ENCODE results near the gene NAAA. TPM values are rescaled to one million over a fixed set of nuclear protein-coding genes. Genes with fewer than 3 reads are reported as not detected.
"Not testable (repeated sequence)": the region's sequence is repeated elsewhere in the genome, so short reads cannot be mapped to it uniquely, and the experiment has no call there.

NAAA gene
- total and polyA plus RNA-seq, 2 donors from 2014 or later: 32.9 to 58.1 TPM

- H3K4me3 ChIP-seq (ENCODE audit: low read length in 3 of 3): no peak overlapping the region
- DNase-seq: no peak
- no peak for FAIRE-seq
Observed at GRCh38 chr4:75963558-75963957, 22.7 kb upstream of the NAAA start.

GRCh38 chr4:75962072-75962471, 21.3 kb upstream of the NAAA start:
- DNase-seq; H3K4me3 ChIP-seq (ENCODE audit: low read length in 3 of 3); H3K9ac ChIP-seq (ENCODE audit: low read length in 3 of 3); intact Hi-C loops (cut with DNase I); H3K27me3 ChIP-seq (ENCODE audit: control insufficient read depth, insufficient read depth, low read length); H3K9me3 ChIP-seq (ENCODE audit: control insufficient read depth in 2 of 3, insufficient read depth in 1 of 3, low read length in 3 of 3); FAIRE-seq; H3K4me1 ChIP-seq (ENCODE audit: control insufficient read depth in 2 of 3, insufficient read depth in 2 of 3, low read depth in 1 of 3, low read length in 3 of 3); H3K27ac ChIP-seq (ENCODE audit: low read depth in 2 of 2, low read length in 2 of 2): not testable (repeated sequence)
- H3K36me3 ChIP-seq (ENCODE audit: control insufficient read depth in 2 of 3, insufficient read depth in 3 of 3, low read length in 3 of 3): peaks cover 29 to 62% (median 36%) of the 10 kb centered on the region in 3 donors

More at GRCh38 chr4:75963558-75963957, 22.7 kb upstream of the NAAA start:
- Histone ChIP-seq H3K36me3 (ENCODE audit: control insufficient read depth in 2 of 3, insufficient read depth in 3 of 3, low read length in 3 of 3) (peaks cover 30 to 55% (median 31%) of the 10 kb centered on the region in 3 donors), H3K9ac (ENCODE audit: low read length in 3 of 3) (no peak overlapping the region), H3K4me1 (ENCODE audit: control insufficient read depth in 2 of 3, insufficient read depth in 2 of 3, low read depth in 1 of 3, low read length in 3 of 3) (no peaks in the 10 kb centered on the region), H3K27ac (ENCODE audit: low read depth in 2 of 2, low read length in 2 of 2) (no peak overlapping the region), H3K27me3 (ENCODE audit: control insufficient read depth, insufficient read depth, low read length) (no peaks in the 10 kb centered on the region), H3K9me3 (ENCODE audit: control insufficient read depth in 2 of 3, insufficient read depth in 1 of 3, low read length in 3 of 3) (peaks cover 0 to 2% (median 0%) of the 10 kb centered on the region in 3 donors)
- no peak for TF ChIP-seq CTCF (IDR thresholded peaks at IDR 0.05; ENCODE audit: borderline replicate concordance, extremely low read depth, insufficient read depth)
- intact Hi-C loops (cut with DNase I): no loop called here

- H3K4me1 ChIP-seq (ENCODE audit: control insufficient read depth in 2 of 3, insufficient read depth in 2 of 3, low read depth in 1 of 3, low read length in 3 of 3); H3K27ac ChIP-seq (ENCODE audit: low read depth in 2 of 2, low read length in 2 of 2); H3K9me3 ChIP-seq (ENCODE audit: control insufficient read depth in 2 of 3, insufficient read depth in 1 of 3, low read length in 3 of 3); FAIRE-seq; DNase-seq; H3K9ac ChIP-seq (ENCODE audit: low read length in 3 of 3); H3K27me3 ChIP-seq (ENCODE audit: control insufficient read depth, insufficient read depth, low read length); H3K4me3 ChIP-seq (ENCODE audit: low read length in 3 of 3); intact Hi-C loops (cut with DNase I): not testable (repeated sequence)
- H3K36me3 ChIP-seq (ENCODE audit: control insufficient read depth in 2 of 3, insufficient read depth in 3 of 3, low read length in 3 of 3): peaks cover 24 to 68% (median 38%) of the 10 kb centered on the region in 3 donors
Observed at GRCh38 chr4:75958546-75958945, 17.7 kb upstream of the NAAA start.

- H3K9ac ChIP-seq (ENCODE audit: low read length in 3 of 3); DNase-seq; H3K4me3 ChIP-seq (ENCODE audit: low read length in 3 of 3); intact Hi-C loops (cut with DNase I); H3K9me3 ChIP-seq (ENCODE audit: control insufficient read depth in 2 of 3, insufficient read depth in 1 of 3, low read length in 3 of 3); H3K4me1 ChIP-seq (ENCODE audit: control insufficient read depth in 2 of 3, insufficient read depth in 2 of 3, low read depth in 1 of 3, low read length in 3 of 3); H3K27ac ChIP-seq (ENCODE audit: low read depth in 2 of 2, low read length in 2 of 2); H3K27me3 ChIP-seq (ENCODE audit: control insufficient read depth, insufficient read depth, low read length); FAIRE-seq: not testable (repeated sequence)
- H3K36me3 ChIP-seq (ENCODE audit: control insufficient read depth in 2 of 3, insufficient read depth in 3 of 3, low read length in 3 of 3): peaks cover 19 to 64% (median 46%) of the 10 kb centered on the region in 3 donors
Observed at GRCh38 chr4:75954811-75955210, 14.0 kb upstream of the NAAA start.

GRCh38 chr4:75953509-75953908, 12.7 kb upstream of the NAAA start:
- Histone ChIP-seq H3K27ac (ENCODE audit: low read depth in 2 of 2, low read length in 2 of 2) (no peak overlapping the region), H3K9ac (ENCODE audit: low read length in 3 of 3) (no peak overlapping the region), H3K4me3 (ENCODE audit: low read length in 3 of 3) (no peak overlapping the region), H3K9me3 (ENCODE audit: control insufficient read depth in 2 of 3, insufficient read depth in 1 of 3, low read length in 3 of 3) (no peaks in the 10 kb centered on the region), H3K27me3 (ENCODE audit: control insufficient read depth, insufficient read depth, low read length) (no peaks in the 10 kb centered on the region), H3K36me3 (ENCODE audit: control insufficient read depth in 2 of 3, insufficient read depth in 3 of 3, low read length in 3 of 3) (peaks cover 17 to 55% (median 44%) of the 10 kb centered on the region in 3 donors), H3K4me1 (ENCODE audit: control insufficient read depth in 2 of 3, insufficient read depth in 2 of 3, low read depth in 1 of 3, low read length in 3 of 3) (no peaks in the 10 kb centered on the region)
- DNase-seq (no peak), FAIRE-seq (no peak)
- no peak for TF ChIP-seq CTCF (IDR thresholded peaks at IDR 0.05; ENCODE audit: borderline replicate concordance, extremely low read depth, insufficient read depth)
- intact Hi-C loops (cut with DNase I): no loop called here

Measured in kidney (tissue), 14 donors.